IMR-90 (cell line): ENCODE results near the gene PPM1F. TPM values are rescaled to one million over a fixed set of nuclear protein-coding genes. Genes with fewer than 3 reads are reported as not detected.

ENCODE experiments used
- ATAC-seq: fragments of 200-7000 bp; cut with Tn5 transposase; 2 replicates; pipeline ENCODE4 v1.9.1; 2020; ENCODE audit warnings: low read depth, mild to moderate bottlenecking, moderate library complexity
- BruUV-seq: library from RNA; stranded (reverse); fragments of 400-500 nt; replicated peaks from 2 replicates; lab custom pipeline; 2021; lab: Mats Ljungman, UMichigan
- CTCF ChIA-PET: fragments of 300-600 bp; formaldehyde crosslinking; extraction: SDS; loops from one replicate; lab custom pipeline; 2021; ENCODE audit warnings: antibody characterized with exemption; lab: Yijun Ruan, JAX
- POLR2A ChIA-PET: fragments of 300-600 bp; sonication (Branson Sonifier 250); formaldehyde crosslinking; loops from one replicate; lab custom pipeline; 2022; ENCODE audit warnings: antibody characterized with exemption; ENCODE audit not compliant: unreplicated experiment; lab: Charles Lee
- DNase-seq: peaks from one replicate; pipeline ENCODE4 v3.0.0; 2013
- H2AFZ ChIP-seq: replicated peaks from 2 replicates; pipeline ENCODE3; 2013; ENCODE audit warnings: low read length, mild to moderate bottlenecking; ENCODE audit not compliant: poor library complexity
- H2AK5ac ChIP-seq: 2 replicates; pipeline ENCODE4 v1.6.1; 2013; ENCODE audit warnings: low read depth, low read length, inconsistent platforms
- H2AK9ac ChIP-seq: replicated peaks from 2 replicates; pipeline ENCODE3; 2013; ENCODE audit warnings: mild to moderate bottlenecking, low read depth, low read length, moderate library complexity; ENCODE audit not compliant: poor library complexity
- H2BK120ac ChIP-seq: 2 replicates; pipeline ENCODE4 v1.6.1; 2013; ENCODE audit warnings: low read depth, low read length, inconsistent platforms
- H2BK15ac ChIP-seq: 3 replicates; pipeline ENCODE4 v1.6.1; 2013; ENCODE audit warnings: low read depth, low read length, inconsistent platforms
- H2BK20ac ChIP-seq: 2 replicates; pipeline ENCODE4 v1.6.1; 2013; ENCODE audit warnings: low read depth, mild to moderate bottlenecking, inconsistent platforms, low read length, moderate library complexity
- H2BK5ac ChIP-seq: 2 replicates; pipeline ENCODE4 v1.6.1; 2013; ENCODE audit warnings: mild to moderate bottlenecking, low read depth, low read length, inconsistent platforms; ENCODE audit not compliant: poor library complexity, severe bottlenecking
- H3K14ac ChIP-seq: replicated peaks from 2 replicates; pipeline ENCODE4 v1.6.1; 2013; ENCODE audit warnings: low read depth, low read length, inconsistent platforms
- H3K18ac ChIP-seq: 2 replicates; pipeline ENCODE4 v1.6.1; 2013; ENCODE audit warnings: low read depth, low read length, control low read depth
- H3K23ac ChIP-seq: 2 replicates; pipeline ENCODE4 v1.6.1; 2013; ENCODE audit warnings: low read depth, low read length, inconsistent platforms
- H3K27ac ChIP-seq: 2 replicates; pipeline ENCODE4 v1.5.1; 2013; ENCODE audit warnings: mild to moderate bottlenecking, control low read depth, low read length; ENCODE audit not compliant: insufficient read depth
- H3K27me3 ChIP-seq: 2 replicates; pipeline ENCODE4 v1.6.1; 2013; ENCODE audit warnings: low read length; ENCODE audit not compliant: control insufficient read depth, insufficient read depth
- H3K36me3 ChIP-seq: 2 replicates; pipeline ENCODE4 v1.6.1; 2013; ENCODE audit warnings: low read length, mixed read lengths; ENCODE audit not compliant: control insufficient read depth, insufficient read depth
- H3K4ac ChIP-seq: 2 replicates; pipeline ENCODE4 v1.6.1; 2013; ENCODE audit warnings: low read depth, low read length, inconsistent platforms
- H3K4me1 ChIP-seq: 2 replicates; pipeline ENCODE4 v1.6.1; 2013; ENCODE audit warnings: low read length, mixed read lengths; ENCODE audit not compliant: control insufficient read depth, insufficient read depth
- H3K4me2 ChIP-seq: 2 replicates; pipeline ENCODE4 v1.6.1; 2013; ENCODE audit warnings: low read depth, mild to moderate bottlenecking, control low read depth, low read length, moderate library complexity
- H3K4me3 ChIP-seq: 2 replicates; pipeline ENCODE4 v1.5.1; 2013; ENCODE audit warnings: low read depth, mild to moderate bottlenecking, control low read depth, low read length, moderate library complexity; ENCODE audit not compliant: insufficient read depth
- H3K56ac ChIP-seq: 2 replicates; pipeline ENCODE4 v1.6.1; 2013; ENCODE audit warnings: low read length, inconsistent platforms; ENCODE audit not compliant: insufficient read depth; ENCODE audit errors: extremely low read depth
- H3K79me1 ChIP-seq, 2 experiments: 2 replicates each; pipeline ENCODE4 v1.6.1; 2013; ENCODE audit warnings: low read length in 2 of 2, inconsistent platforms in 1 of 2, low read depth in 1 of 2
- H3K9ac ChIP-seq: 2 replicates; pipeline ENCODE4 v1.6.1; 2013; ENCODE audit warnings: low read depth, low read length, control low read depth
- H3K9me1 ChIP-seq: 2 replicates; pipeline ENCODE4 v1.6.1; 2013; ENCODE audit warnings: low read length, inconsistent platforms; ENCODE audit not compliant: insufficient read depth
- H3K9me3 ChIP-seq: 2 replicates; pipeline ENCODE4 v1.6.1; 2013; ENCODE audit warnings: low read length; ENCODE audit not compliant: control insufficient read depth, insufficient read depth
- H4K20me1 ChIP-seq: 2 replicates; pipeline ENCODE4 v1.6.1; 2013; ENCODE audit warnings: low read length, inconsistent platforms; ENCODE audit not compliant: insufficient read depth
- H4K5ac ChIP-seq: 2 replicates; pipeline ENCODE4 v1.6.1; 2013; ENCODE audit warnings: mild to moderate bottlenecking, low read depth, low read length, control low read depth
- H4K8ac ChIP-seq, 2 experiments: 2 replicates each; pipeline ENCODE4 v1.6.1; 2013; ENCODE audit warnings: low read depth in 2 of 2, low read length in 2 of 2, control low read depth in 1 of 2, inconsistent platforms in 1 of 2
- H4K91ac ChIP-seq: 2 replicates; pipeline ENCODE4 v1.6.1; 2013; ENCODE audit warnings: low read depth, low read length, inconsistent platforms; ENCODE audit not compliant: insufficient read depth
- BHLHE40 ChIP-seq: fragments of 150-350 bp; IDR thresholded peaks from 2 replicates; pipeline ENCODE4 v1.6.1; 2016; ENCODE audit warnings: mild to moderate bottlenecking, low read depth, low read length
- CEBPB ChIP-seq: IDR thresholded peaks from 2 replicates; pipeline ENCODE4 v1.6.1; 2012; ENCODE audit warnings: low read depth, low read length, improper control_type of control experiment
- CHD1 ChIP-seq: IDR thresholded peaks from 2 replicates; pipeline ENCODE4 v1.6.1; 2012; ENCODE audit warnings: low read depth, low read length, improper control_type of control experiment
- MAFK ChIP-seq: IDR thresholded peaks from 2 replicates; pipeline ENCODE4 v1.6.1; 2012; ENCODE audit warnings: low read depth, low read length, improper control_type of control experiment
- MAZ ChIP-seq: IDR thresholded peaks from 2 replicates; pipeline ENCODE4 v1.6.1; 2012; ENCODE audit warnings: low read depth, mild to moderate bottlenecking, low read length, improper control_type of control experiment, moderate library complexity, borderline replicate concordance
- MXI1 ChIP-seq: IDR thresholded peaks from 2 replicates; pipeline ENCODE4 v1.6.1; 2012; ENCODE audit warnings: low read depth, mild to moderate bottlenecking, low read length, moderate library complexity, borderline replicate concordance
- NFE2L2 ChIP-seq: fragments of 150-350 bp; IDR thresholded peaks from 2 replicates; pipeline ENCODE4 v1.6.1; 2016; ENCODE audit warnings: low read depth, mild to moderate bottlenecking, low read length
- POLR2A ChIP-seq: IDR thresholded peaks from 2 replicates; pipeline ENCODE4 v1.6.1; 2012; ENCODE audit warnings: mild to moderate bottlenecking, low read depth, low read length
- RAD21 ChIP-seq: IDR thresholded peaks from 2 replicates; pipeline ENCODE4 v1.6.1; 2012; ENCODE audit warnings: low read length, improper control_type of control experiment
- RCOR1 ChIP-seq: IDR thresholded peaks from 2 replicates; pipeline ENCODE4 v1.6.1; 2012; ENCODE audit warnings: mild to moderate bottlenecking, low read length, improper control_type of control experiment; ENCODE audit not compliant: insufficient replicate concordance
- RFX5 ChIP-seq: IDR thresholded peaks from 2 replicates; pipeline ENCODE4 v1.8.0; 2012; ENCODE audit warnings: low read depth, mild to moderate bottlenecking, low read length, moderate library complexity
- SMC3 ChIP-seq: fragments of 150-350 bp; IDR thresholded peaks from 2 replicates; pipeline ENCODE4 v1.6.1; 2016; ENCODE audit warnings: low read depth, mild to moderate bottlenecking, antibody characterized with exemption, low read length, moderate library complexity
- WGBS, 2 experiments: methylation state at CpG; one replicate each; pipeline versions ENCODE4 v1.1.5 to v1.1.7; 2013; ENCODE audit warnings: missing lambda C conversion rate in 2 of 2; ENCODE audit not compliant: insufficient read length in 1 of 2; ENCODE audit errors: extremely low coverage in 2 of 2; 5-methylcytosine and 5-hydroxymethylcytosine counted together
- dilution Hi-C: fragments of 300-500 bp; cut with HindIII; formaldehyde crosslinking; loops from one replicate; pipeline ENCODE4 v1.14.3; 2018; ENCODE audit warnings: low sequenced_read_pairs; ENCODE audit not compliant: unreplicated experiment
- in situ Hi-C: fragments of 300-500 bp; cut with MboI; formaldehyde crosslinking; loops from 3 replicates; pipeline ENCODE4 v1.14.3; 2019; ENCODE audit warnings: low sequenced_read_pairs, inconsistent platforms, mixed read lengths
- intact Hi-C: fragments of 100-400 bp; cut with micrococcal nuclease; formaldehyde crosslinking; loops from 2 replicates; pipeline ENCODE4 v1.10.0; 2022
- polyA plus RNA-seq, 3 experiments: library from polyadenylated mRNA; depleted of rRNA; stranded (reverse); fragments of >200 nt; gene quantifications; 2 replicates each; pipeline ENCODE4 v1.2.3, GENCODE V29; 2012; ENCODE audit warnings: low replicate concordance in 1 of 3
- total RNA-seq: library from RNA; depleted of rRNA; stranded (reverse); fragments of >200 nt; gene quantifications from 2 replicates; pipeline ENCODE4 v1.2.3, GENCODE V29; 2012
- TF ChIP-seq, protein P1 (sequence below): conservative IDR thresholded peaks from 2 replicates; pipeline ENCODE4 v1.5.1; 2012; ENCODE audit warnings: mild to moderate bottlenecking, low read depth, low read length, improper control_type of control experiment
- TF ChIP-seq, protein P2 (sequence below): fragments of 150-350 bp; IDR thresholded peaks from 2 replicates; pipeline ENCODE4 v1.6.1; 2017; ENCODE audit warnings: mild to moderate bottlenecking, antibody characterized with exemption, low read length, low read depth

The PPM1F gene
- total and polyA plus RNA-seq, 2 of the 4 experiments (the other 2 are of a cell fraction) = 20.8 to 30.3 TPM

DNA sequence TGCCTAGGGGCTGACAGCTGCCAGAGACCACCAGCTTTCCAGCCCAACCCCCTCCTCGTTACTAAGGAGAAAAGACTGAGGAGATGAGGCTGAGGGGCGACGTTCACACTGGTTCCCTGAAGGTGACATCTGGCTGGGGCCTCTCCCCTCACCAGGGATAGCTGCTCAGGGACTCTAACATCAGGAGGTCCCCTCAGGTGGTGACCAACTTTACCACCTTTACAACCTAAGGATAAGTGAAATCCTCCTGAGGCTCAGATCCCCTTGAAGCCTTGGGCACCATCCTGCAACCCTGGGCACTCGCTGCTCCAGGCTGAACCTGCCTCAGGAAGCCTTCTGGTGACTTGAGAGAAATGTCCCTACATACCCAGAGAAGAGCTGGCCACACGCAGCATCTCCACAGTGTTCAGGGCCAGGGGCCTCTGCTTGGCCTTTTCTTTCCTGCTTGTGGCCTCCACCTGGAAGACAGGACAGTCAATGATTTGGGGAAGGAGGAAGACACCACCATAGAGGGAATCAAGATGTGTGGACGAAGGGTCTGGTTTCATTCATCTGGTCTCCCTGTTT, 12.4 kb upstream of the PPM1F start:
- Histone ChIP-seq H2AK9ac (no peak overlapping the region), H3K9ac (no peak overlapping the region), H3K36me3 (peaks cover 82% of the 10 kb centered on the region), H3K4me2 (no peak overlapping the region), H3K79me1 (0 out of 4 replicates have a peak, but pooled peaks cover 0 to 2% of the 10 kb centered on the region in 2 experiments), H2BK15ac (no peak overlapping the region), H2BK5ac (no peak overlapping the region), H3K4ac (no peak overlapping the region), H2AK5ac (no peak overlapping the region), H3K9me1 (no peaks in the 10 kb centered on the region), H3K56ac (no peak overlapping the region), H4K8ac (no peak overlapping the region), H3K27ac (no peak overlapping the region), H3K27me3 (no peaks in the 10 kb centered on the region), H4K5ac (no peak overlapping the region), H2BK20ac (no peak overlapping the region), H2AFZ (no peak overlapping the region), H4K91ac (no peak overlapping the region), H4K20me1 (no peaks in the 10 kb centered on the region), H3K9me3 (no peaks in the 10 kb centered on the region), H3K23ac (no peak overlapping the region), H3K18ac (no peak overlapping the region), H3K14ac (no peak overlapping the region), H3K4me3 (no peak overlapping the region), H2BK120ac (no peak overlapping the region), H3K4me1 (no peaks in the 10 kb centered on the region)
- ChIA-PET POLR2A (no interaction called here), CTCF (no interaction called here)
- in situ Hi-C loops (no loop called here), dilution Hi-C loops (no loop called here), intact Hi-C loops (no loop called here)
- ATAC-seq = no peak
- WGBS, 2 experiments = no CpG with 5 or more reads among the region's 6 CpGs
- TF ChIP-seq CEBPB = no peak
- TF ChIP-seq BHLHE40 = no peak
- TF ChIP-seq NFE2L2 = no peak
- TF ChIP-seq, protein P1, sequence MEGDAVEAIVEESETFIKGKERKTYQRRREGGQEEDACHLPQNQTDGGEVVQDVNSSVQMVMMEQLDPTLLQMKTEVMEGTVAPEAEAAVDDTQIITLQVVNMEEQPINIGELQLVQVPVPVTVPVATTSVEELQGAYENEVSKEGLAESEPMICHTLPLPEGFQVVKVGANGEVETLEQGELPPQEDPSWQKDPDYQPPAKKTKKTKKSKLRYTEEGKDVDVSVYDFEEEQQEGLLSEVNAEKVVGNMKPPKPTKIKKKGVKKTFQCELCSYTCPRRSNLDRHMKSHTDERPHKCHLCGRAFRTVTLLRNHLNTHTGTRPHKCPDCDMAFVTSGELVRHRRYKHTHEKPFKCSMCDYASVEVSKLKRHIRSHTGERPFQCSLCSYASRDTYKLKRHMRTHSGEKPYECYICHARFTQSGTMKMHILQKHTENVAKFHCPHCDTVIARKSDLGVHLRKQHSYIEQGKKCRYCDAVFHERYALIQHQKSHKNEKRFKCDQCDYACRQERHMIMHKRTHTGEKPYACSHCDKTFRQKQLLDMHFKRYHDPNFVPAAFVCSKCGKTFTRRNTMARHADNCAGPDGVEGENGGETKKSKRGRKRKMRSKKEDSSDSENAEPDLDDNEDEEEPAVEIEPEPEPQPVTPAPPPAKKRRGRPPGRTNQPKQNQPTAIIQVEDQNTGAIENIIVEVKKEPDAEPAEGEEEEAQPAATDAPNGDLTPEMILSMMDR = no peak
- TF ChIP-seq MAZ = no peak
- no peak for TF ChIP-seq RCOR1
- TF ChIP-seq MAFK = no peak
- TF ChIP-seq, protein P2, sequence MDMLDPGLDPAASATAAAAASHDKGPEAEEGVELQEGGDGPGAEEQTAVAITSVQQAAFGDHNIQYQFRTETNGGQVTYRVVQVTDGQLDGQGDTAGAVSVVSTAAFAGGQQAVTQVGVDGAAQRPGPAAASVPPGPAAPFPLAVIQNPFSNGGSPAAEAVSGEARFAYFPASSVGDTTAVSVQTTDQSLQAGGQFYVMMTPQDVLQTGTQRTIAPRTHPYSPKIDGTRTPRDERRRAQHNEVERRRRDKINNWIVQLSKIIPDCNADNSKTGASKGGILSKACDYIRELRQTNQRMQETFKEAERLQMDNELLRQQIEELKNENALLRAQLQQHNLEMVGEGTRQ = no peak
- TF ChIP-seq POLR2A = no peak
- TF ChIP-seq MXI1 = no peak
- TF ChIP-seq RAD21 = no peak
- no peak for TF ChIP-seq SMC3
- TF ChIP-seq CHD1 = no peak
- no peak for TF ChIP-seq RFX5
- no TSS peak for BruUV-seq
- DNase-seq = no peak
